Effector memory CD4-positive, alpha-beta T cell (primary cell): ENCODE results near the gene FGF12.

Experiments
- DNase-seq, 3 donors: peaks; one replicate each; pipeline ENCODE4 v3.0.0-alpha.2; 2020
- H3K27ac ChIP-seq: 2 replicates; pipeline ENCODE4 v1.7.0; 2013; ENCODE audit warnings: mild to moderate bottlenecking, low read length, moderate library complexity; ENCODE audit not compliant: insufficient read depth, poor library complexity, severe bottlenecking
- H3K27me3 ChIP-seq: replicated peaks from 2 replicates; pipeline ENCODE4 v1.7.0; 2013; ENCODE audit warnings: mild to moderate bottlenecking, low read length; ENCODE audit not compliant: insufficient read depth, control insufficient read depth, poor library complexity, severe bottlenecking
- H3K36me3 ChIP-seq: 2 replicates; pipeline ENCODE4 v1.7.0; 2013; ENCODE audit warnings: mild to moderate bottlenecking, low read length, moderate library complexity; ENCODE audit not compliant: control insufficient read depth, insufficient read depth
- H3K4me1 ChIP-seq: 2 replicates; pipeline ENCODE4 v1.7.0; 2013; ENCODE audit warnings: low read length, mild to moderate bottlenecking; ENCODE audit not compliant: control insufficient read depth, insufficient read depth, poor library complexity, severe bottlenecking
- H3K4me3 ChIP-seq: 2 replicates; pipeline ENCODE4 v1.7.0; 2013; ENCODE audit warnings: low read length, low read depth, mild to moderate bottlenecking; ENCODE audit not compliant: insufficient read depth, poor library complexity, severe bottlenecking
- H3K9me3 ChIP-seq: 2 replicates; pipeline ENCODE4 v1.7.0; 2013; ENCODE audit warnings: mild to moderate bottlenecking, low read length, moderate library complexity; ENCODE audit not compliant: control insufficient read depth

FGF12 gene

DNA sequence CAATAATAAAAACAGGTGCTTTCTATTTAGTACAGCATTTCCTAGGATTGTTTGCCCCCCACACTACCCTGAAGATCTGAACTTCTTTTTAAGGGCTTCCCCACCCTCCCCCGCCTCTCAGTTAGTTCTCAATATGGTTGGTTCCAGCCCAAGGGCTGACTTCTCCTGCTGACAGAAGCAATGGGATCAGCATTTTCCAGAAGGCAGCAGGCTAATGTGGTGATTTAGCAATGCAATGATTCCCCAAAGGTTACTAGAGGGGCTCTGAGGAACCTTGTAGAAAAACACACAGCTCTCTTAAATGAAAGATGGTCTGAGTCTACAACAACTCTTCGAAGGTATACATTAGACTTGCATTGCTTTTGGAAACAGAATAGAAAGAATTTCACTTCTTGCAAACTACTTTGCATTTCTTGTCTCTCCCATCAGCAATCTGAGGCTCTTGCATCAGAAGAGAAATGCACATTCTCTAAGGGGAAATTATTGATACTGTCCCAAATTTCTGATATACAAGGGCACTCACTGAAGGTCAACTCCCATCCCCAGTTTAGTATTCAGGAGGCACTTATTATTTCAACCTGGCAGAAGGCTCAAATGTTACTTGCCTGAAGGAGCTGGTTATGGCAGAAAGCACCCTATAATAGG is 30.3 kb downstream of the FGF12 start:
- Histone ChIP-seq H3K4me1 (no peaks in the 10 kb centered on the region), H3K27ac (no peak overlapping the region), H3K4me3 (no peak overlapping the region), H3K36me3 (no peaks in the 10 kb centered on the region), H3K9me3 (no peaks in the 10 kb centered on the region), H3K27me3 (no peaks in the 10 kb centered on the region)
- DNase-seq, result no peak

DNA sequence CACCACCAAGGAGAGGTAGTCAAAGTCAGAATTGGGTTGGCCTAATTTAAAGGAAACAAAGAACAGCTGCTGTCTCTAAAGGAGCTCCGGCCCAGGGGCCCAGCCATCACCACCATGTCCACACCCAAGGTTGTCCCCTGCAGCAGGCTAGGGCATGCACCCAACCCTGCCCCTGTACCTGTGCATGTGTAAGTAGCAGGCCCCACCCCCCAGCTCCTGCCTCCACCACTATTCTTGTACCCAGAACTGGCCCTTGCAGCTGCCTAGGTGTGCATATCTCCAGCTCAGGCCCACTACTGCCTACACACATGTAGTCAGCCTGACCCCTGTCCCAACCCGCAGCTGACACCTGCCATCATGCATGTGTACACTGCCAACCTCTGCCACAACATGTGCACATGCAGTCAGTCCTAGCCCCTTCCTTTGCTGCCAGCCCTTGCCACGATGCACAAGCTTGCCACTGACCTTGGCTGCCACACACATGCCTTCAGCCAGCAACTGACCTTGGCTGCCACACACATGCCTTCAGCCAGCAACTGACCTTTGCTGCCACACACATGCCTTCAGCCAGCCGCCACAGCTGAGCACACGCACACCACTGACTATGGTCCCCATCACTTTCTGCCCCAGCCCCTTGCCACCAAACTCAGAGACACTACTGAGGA is 39.7 kb downstream of the FGF12 start:
- no peaks in the 10 kb centered on the region for H3K27me3 ChIP-seq
- H3K4me1 ChIP-seq, result no peaks in the 10 kb centered on the region
- H3K4me3 ChIP-seq, result no peak overlapping the region
- H3K27ac ChIP-seq, result no peak overlapping the region
- no peak for DNase-seq
- no peaks in the 10 kb centered on the region for H3K9me3 ChIP-seq
- H3K36me3 ChIP-seq, result no peaks in the 10 kb centered on the region

DNA sequence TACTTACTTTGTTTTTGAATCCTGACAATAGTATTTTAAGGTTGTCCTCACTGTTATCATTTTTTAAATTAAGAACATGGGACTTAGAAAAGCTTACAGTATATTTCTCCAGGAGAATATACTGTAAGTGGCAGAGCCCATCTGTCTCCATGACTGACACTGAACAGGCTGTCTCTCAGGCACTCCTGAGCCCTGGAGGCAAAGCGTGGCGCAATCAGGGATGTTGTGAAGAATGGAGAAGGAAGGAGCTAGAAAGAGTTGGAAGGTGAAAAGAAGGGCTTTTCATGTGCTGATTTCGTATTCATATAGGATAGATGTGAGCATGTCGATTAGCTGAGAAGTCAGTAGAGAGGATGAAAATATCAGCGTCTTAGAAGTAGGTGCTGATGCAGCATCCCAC is 41.5 kb downstream of the FGF12 start:
- no peaks in the 10 kb centered on the region for H3K9me3 ChIP-seq
- H3K4me3 ChIP-seq, result no peak overlapping the region
- DNase-seq, result no peak
- H3K4me1 ChIP-seq, result no peaks in the 10 kb centered on the region
- H3K27ac ChIP-seq, result no peak overlapping the region
- H3K36me3 ChIP-seq, result no peaks in the 10 kb centered on the region
- H3K27me3 ChIP-seq, result no peaks in the 10 kb centered on the region

DNA sequence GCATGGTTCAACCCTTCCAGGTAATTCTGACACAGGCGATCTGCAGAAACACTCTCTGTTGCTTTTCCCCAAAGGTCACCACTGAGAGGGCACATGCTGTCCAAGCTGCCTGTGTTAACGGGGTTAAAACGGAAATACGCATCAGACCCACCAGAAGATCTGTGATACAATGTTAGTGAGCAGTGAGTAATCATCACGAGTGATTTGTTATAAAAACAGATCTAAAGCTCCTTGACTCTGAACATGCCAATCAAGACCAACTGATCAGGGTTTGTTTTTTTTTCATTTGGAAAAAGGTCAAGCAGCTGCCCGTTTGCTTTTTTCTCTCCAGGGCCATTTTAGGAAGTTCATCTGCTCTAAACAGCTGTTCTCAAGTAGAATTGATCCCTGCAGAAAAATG is 43.2 kb downstream of the FGF12 start:
- Histone ChIP-seq H3K27ac (no peak overlapping the region), H3K9me3 (no peaks in the 10 kb centered on the region), H3K36me3 (no peaks in the 10 kb centered on the region), H3K4me3 (no peak overlapping the region), H3K4me1 (no peaks in the 10 kb centered on the region), H3K27me3 (no peaks in the 10 kb centered on the region)
- no peak for DNase-seq

- no peak for DNase-seq
- Histone ChIP-seq H3K27me3 (no peaks in the 10 kb centered on the region), H3K27ac (no peak overlapping the region), H3K4me1 (no peaks in the 10 kb centered on the region), H3K4me3 (no peak overlapping the region), H3K9me3 (no peaks in the 10 kb centered on the region), H3K36me3 (no peaks in the 10 kb centered on the region)
Measured at GRCh38 chr3:192675958-192676649, 51.2 kb downstream of the FGF12 start.

- Histone ChIP-seq H3K4me3 (no peak overlapping the region), H3K27me3 (no peaks in the 10 kb centered on the region), H3K4me1 (no peaks in the 10 kb centered on the region), H3K36me3 (no peaks in the 10 kb centered on the region), H3K27ac (no peak overlapping the region), H3K9me3 (no peaks in the 10 kb centered on the region)
- DNase-seq, result no peak
Measured at GRCh38 chr3:192655628-192656027, 71.7 kb downstream of the FGF12 start.

GRCh38 chr3:192655040-192655439 is 72.3 kb downstream of the FGF12 start:
- DNase-seq, result no peak
- no peak overlapping the region for H3K4me3 ChIP-seq
- H3K27ac ChIP-seq, result no peak overlapping the region
- no peaks in the 10 kb centered on the region for H3K36me3 ChIP-seq
- no peaks in the 10 kb centered on the region for H3K27me3 ChIP-seq
- H3K9me3 ChIP-seq, result no peaks in the 10 kb centered on the region
- H3K4me1 ChIP-seq, result no peaks in the 10 kb centered on the region

DNA sequence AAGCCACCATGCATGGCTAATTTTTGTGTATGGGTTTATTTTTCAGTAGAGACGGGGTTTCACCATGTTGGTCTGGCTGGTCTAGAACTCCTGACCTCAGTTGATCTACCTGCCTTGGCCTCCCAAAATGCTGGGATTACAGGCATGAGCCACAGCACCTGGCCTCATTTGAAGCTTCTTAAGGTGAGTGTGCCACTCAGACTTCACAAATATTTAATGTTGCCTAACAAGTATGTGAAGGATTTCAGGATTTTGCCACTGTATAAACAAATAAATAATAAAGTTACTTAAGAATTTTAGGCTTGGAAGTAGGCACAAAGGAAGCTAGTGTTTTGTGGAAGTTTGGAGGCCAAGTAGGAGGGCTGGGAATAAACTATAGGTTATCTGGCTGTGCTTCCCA is 73.5 kb downstream of the FGF12 start:
- DNase-seq, result no peak
- no peak overlapping the region for H3K27ac ChIP-seq
- H3K9me3 ChIP-seq, result no peaks in the 10 kb centered on the region
- no peaks in the 10 kb centered on the region for H3K4me1 ChIP-seq
- H3K4me3 ChIP-seq, result no peak overlapping the region
- no peaks in the 10 kb centered on the region for H3K27me3 ChIP-seq
- H3K36me3 ChIP-seq, result no peaks in the 10 kb centered on the region

GRCh38 chr3:192652727-192653126 is 74.6 kb downstream of the FGF12 start:
- no peaks in the 10 kb centered on the region for H3K36me3 ChIP-seq
- no peaks in the 10 kb centered on the region for H3K27me3 ChIP-seq
- no peak overlapping the region for H3K4me3 ChIP-seq
- H3K27ac ChIP-seq, result no peak overlapping the region
- no peaks in the 10 kb centered on the region for H3K4me1 ChIP-seq
- H3K9me3 ChIP-seq, result no peaks in the 10 kb centered on the region
- DNase-seq, result no peak

GRCh38 chr3:192651836-192652512 is 75.4 kb downstream of the FGF12 start:
- Histone ChIP-seq H3K36me3 (no peaks in the 10 kb centered on the region), H3K4me1 (no peaks in the 10 kb centered on the region), H3K9me3 (no peaks in the 10 kb centered on the region), H3K4me3 (no peak overlapping the region), H3K27me3 (no peaks in the 10 kb centered on the region), H3K27ac (no peak overlapping the region)
- DNase-seq, result no peak
